ENCODE results near the gene C2CD4A.

Gene C2CD4A

GRCh38 chr15:62057341-62057980, 9.3 kb upstream of the C2CD4A start:
- ATAC-seq (ENCODE audit: low read depth) (no peak), DNase-seq (ENCODE audit: low spot score) (no peak)
- Histone ChIP-seq H3K27ac (ENCODE audit: poor library complexity, severe bottlenecking) (no peak overlapping the region), H3K4me1 (ENCODE audit: insufficient read depth, poor library complexity, severe bottlenecking) (peaks cover 3% of the 10 kb centered on the region), H3K36me3 (ENCODE audit: low read depth) (peaks cover 5% of the 10 kb centered on the region; the same call in 1 of the 2 replicates), H3K9me3 (ENCODE audit: severe bottlenecking) (no peaks in the 10 kb centered on the region), H3K4me3 (ENCODE audit: severe bottlenecking) (no peak overlapping the region), H3K27me3 (ENCODE audit: insufficient read depth, poor library complexity, severe bottlenecking) (no peaks in the 10 kb centered on the region)
- no peak for TF ChIP-seq CTCF (IDR thresholded peaks at IDR 0.05; ENCODE audit: poor library complexity, severe bottlenecking)

- Histone ChIP-seq H3K36me3 (ENCODE audit: low read depth) (peaks cover 5% of the 10 kb centered on the region; the same call in 1 of the 2 replicates), H3K9me3 (ENCODE audit: severe bottlenecking) (no peaks in the 10 kb centered on the region), H3K27me3 (ENCODE audit: insufficient read depth, poor library complexity, severe bottlenecking) (no peaks in the 10 kb centered on the region), H3K27ac (ENCODE audit: poor library complexity, severe bottlenecking) (no peak overlapping the region), H3K4me1 (ENCODE audit: insufficient read depth, poor library complexity, severe bottlenecking) (peaks cover 10% of the 10 kb centered on the region), H3K4me3 (ENCODE audit: severe bottlenecking) (no peak overlapping the region)
- TF ChIP-seq CTCF (IDR thresholded peaks at IDR 0.05; ENCODE audit: poor library complexity, severe bottlenecking), result no peak
- no peak for DNase-seq (ENCODE audit: low spot score)
- no peak for ATAC-seq (ENCODE audit: low read depth)
These were observed 8.3 kb upstream of the C2CD4A start for GRCh38 chr15:62058327-62059028.

DNA sequence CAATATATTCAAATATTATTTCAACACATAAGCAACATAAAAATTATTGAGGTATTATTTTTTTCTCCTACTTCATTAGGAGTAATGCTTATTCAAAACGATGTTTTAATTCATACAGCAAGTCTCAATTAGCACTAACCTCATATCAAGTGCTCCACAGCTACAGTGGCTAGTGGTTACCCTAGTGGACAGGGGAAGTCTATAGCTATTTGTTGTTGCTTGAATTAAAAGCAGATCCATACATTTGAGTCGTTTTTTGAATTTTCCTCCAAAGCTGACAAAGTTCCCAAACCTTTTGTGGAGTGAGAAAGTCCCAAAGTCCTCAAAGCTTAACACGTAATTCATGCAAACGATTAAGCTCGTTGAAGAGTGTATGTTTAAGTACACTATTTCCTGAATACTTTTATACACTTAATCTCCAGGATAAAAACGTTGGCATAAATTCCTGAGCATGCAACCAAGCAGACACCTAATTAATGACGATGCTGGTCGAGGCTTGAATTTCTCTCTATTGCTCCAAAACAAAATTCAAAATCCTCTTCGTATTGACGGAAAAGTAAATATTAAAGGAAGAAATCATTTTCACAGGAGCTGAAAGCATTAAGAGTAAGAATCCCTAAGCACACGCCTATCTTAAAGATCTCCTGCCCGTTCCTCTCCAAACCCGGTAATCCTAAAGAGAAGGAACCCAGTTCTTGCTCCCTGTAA, 7.5 kb upstream of the C2CD4A start:
- H3K27ac ChIP-seq (ENCODE audit: poor library complexity, severe bottlenecking), result peak overlapping the region; percentile 49
- TF ChIP-seq CTCF (IDR thresholded peaks at IDR 0.05; ENCODE audit: poor library complexity, severe bottlenecking), result no peak
- H3K27me3 ChIP-seq (ENCODE audit: insufficient read depth, poor library complexity, severe bottlenecking), result no peaks in the 10 kb centered on the region
- H3K4me3 ChIP-seq (ENCODE audit: severe bottlenecking), result peak overlapping the region; percentile 82
- peaks cover 5% of the 10 kb centered on the region; the same call in 1 of the 2 replicates for H3K36me3 ChIP-seq (ENCODE audit: low read depth)
- DNase-seq (ENCODE audit: low spot score), result no peak
- no peaks in the 10 kb centered on the region for H3K9me3 ChIP-seq (ENCODE audit: severe bottlenecking)
- H3K4me1 ChIP-seq (ENCODE audit: insufficient read depth, poor library complexity, severe bottlenecking), result peaks cover 18% of the 10 kb centered on the region
- no peak for ATAC-seq (ENCODE audit: low read depth)

GRCh38 chr15:62059816-62060112, 7.0 kb upstream of the C2CD4A start:
- peak; percentile 37 for ATAC-seq (ENCODE audit: low read depth)
- H3K36me3 ChIP-seq (ENCODE audit: low read depth), result peaks cover 5% of the 10 kb centered on the region; the same call in 1 of the 2 replicates
- no peak for DNase-seq (ENCODE audit: low spot score)
- peaks cover 23% of the 10 kb centered on the region for H3K4me1 ChIP-seq (ENCODE audit: insufficient read depth, poor library complexity, severe bottlenecking)
- H3K27me3 ChIP-seq (ENCODE audit: insufficient read depth, poor library complexity, severe bottlenecking), result no peaks in the 10 kb centered on the region
- H3K9me3 ChIP-seq (ENCODE audit: severe bottlenecking), result no peaks in the 10 kb centered on the region
- H3K27ac ChIP-seq (ENCODE audit: poor library complexity, severe bottlenecking), result peak overlapping the region; percentile 49
- peak overlapping the region; percentile 82 for H3K4me3 ChIP-seq (ENCODE audit: severe bottlenecking)
- no peak for TF ChIP-seq CTCF (IDR thresholded peaks at IDR 0.05; ENCODE audit: poor library complexity, severe bottlenecking)

All from RWPE2 (cell line).